Activated CD4-positive, alpha-beta T cell treated with anti-CD3 and anti-CD28 coated beads, Interleukin-2, amount 50 U/mL, for 24 hours (primary cell): ENCODE results near the gene AGGF1.
"Not testable (repeated sequence)": the region's sequence is repeated elsewhere in the genome, so short reads cannot be mapped to it uniquely, and the experiment has no call there.

Source experiments
- DNase-seq, 2 donors: peaks; one replicate each; pipeline ENCODE4 v3.0.0-alpha.2; 2020; ENCODE audit warnings: low read depth in 1 of 2, low spot score in 1 of 2

Gene AGGF1

DNA sequence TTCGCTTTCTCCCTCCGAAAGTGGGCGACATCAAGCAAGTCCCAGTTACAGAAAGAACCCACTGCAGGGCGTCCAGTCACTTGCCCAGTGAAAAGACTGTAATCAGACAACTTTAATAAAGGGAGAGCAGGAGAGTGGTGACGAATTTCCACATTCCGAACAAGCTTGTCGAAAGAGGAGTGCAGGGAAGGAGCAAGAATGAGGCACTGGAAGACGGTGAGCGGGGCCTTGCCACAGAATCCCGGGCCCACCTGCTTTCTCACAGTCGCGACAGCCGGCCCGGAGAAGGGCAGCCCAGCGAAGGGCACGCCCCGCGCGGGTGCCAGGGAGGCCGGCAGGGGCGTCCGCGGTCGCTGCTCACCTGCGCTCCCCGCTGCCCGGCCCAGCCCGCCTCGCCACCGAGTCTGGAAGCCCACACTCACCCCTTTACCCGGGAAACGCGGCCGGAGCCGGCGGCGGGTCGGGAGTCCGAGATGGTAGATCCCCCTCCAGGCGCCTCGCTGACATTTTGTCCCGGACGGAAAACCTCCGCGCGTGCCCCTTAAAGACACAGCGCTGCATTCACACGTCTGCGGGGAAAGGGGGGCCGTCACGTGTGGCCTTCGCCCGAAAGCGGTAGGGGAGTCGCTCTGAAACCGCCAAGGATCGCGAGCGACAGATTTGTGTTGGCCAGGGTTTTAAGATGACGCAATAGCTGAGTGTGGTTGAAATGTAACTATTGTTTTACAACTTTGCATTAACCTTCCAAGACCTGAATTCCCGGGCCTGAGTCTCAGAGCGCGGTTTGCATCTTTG is 56.7 kb downstream of the AGGF1 start, which contains the start of gene ZBED3:
Gene ZBED3, minus strand, starts transcription at position 597 of the 795 bp plus-strand sequence. CDS start 9,407 bp downstream, outside the sequence.
- peak in 1 of 2 donors; percentile 28 for DNase-seq

DNA sequence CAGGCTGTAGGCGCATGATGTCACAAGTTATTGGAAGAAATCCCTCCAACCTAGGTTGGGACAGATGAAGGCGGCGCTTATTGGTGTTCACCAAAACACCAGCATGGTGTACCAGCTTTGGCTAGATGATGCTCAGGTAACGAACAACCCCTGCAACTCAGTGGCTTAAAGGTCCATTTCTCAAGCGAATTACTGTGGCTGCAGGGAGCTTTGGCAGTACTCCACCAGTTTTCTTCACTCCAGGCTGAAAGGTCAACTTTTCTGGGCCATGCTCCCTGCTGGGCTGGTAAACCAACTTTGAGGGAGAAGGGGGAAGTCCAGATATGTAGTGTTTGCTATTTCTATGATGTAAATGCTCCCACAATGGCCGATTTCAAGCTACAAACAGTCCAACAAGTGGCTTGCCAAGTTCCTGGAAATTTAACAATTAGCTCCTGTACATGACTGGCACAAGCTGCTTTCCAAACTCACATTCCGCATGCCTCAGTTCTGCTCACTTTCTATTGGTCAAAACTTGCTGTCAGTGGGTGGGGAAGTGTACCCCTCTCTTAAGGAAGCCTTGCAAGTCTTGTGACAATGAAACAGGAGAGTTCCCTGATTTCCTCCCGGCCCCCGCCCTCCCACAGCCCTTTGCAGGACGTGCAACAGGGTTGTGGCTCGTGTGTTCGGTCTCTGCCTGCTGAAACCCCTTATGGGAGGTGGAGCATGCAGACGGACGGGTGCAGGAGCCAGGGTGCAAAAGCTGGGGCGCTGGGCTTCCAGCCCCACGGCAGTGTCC is 57.5 kb downstream of the AGGF1 start:
- no peak for DNase-seq

DNA sequence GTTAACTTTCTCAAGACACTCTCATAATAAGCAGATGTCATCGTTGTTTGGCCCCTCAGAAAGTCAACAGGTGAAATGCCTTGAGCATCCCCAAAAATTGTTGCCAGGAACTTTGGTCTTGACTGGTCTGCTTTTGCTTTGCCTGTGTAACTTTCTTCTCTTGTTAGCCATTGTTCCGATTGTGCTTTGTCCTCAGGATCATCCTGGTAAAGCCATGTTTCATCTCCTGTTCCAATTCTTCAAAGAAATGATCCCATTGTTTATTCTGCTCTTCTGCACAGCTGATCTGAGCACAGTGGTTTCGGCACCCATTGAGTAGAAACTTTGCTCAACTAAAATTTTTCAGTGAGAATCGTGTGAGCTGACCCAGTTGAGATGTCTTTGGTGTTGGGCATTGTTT is 65.0 kb downstream of the AGGF1 start:
- no peak for DNase-seq

DNA sequence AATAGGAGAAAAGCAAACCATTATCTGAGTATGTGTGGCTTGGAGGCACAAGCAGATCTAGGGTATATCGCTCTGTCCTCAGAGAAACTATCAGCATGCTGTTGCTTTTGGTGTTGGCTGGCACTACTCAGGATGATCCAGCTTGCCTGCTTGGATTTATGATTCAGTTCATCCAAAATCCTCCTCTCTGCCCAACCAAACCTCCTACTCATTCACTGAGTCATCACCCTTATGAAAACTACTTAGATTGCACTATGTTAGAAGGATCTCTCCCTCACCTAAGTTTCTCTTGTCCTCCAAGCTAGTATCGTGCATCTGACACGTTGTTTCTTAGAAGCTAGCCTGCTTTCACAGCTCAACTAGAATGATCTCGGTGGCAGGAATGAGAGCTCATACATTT is 71.1 kb downstream of the AGGF1 start:
- no peak for DNase-seq

DNA sequence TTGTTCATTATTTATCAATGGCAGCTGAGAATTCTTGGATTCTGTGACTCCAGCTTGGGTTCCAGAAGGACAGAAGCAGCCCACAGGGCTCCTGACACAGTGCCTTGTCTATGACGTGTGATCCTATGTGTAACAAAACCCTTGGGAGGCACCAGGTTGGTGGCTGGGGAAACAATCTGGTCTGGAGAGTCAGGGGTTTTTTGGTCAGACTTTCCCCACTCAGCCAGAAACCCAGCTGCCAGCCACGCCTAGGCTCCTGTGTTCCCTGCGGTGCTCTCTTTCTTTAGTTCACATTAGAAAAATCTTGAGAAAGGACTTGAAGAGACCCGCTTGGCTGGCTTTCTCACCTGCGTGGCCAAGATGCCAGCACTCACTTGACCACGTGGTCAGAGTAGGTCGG is 72.3 kb downstream of the AGGF1 start:
- no peak for DNase-seq

DNA sequence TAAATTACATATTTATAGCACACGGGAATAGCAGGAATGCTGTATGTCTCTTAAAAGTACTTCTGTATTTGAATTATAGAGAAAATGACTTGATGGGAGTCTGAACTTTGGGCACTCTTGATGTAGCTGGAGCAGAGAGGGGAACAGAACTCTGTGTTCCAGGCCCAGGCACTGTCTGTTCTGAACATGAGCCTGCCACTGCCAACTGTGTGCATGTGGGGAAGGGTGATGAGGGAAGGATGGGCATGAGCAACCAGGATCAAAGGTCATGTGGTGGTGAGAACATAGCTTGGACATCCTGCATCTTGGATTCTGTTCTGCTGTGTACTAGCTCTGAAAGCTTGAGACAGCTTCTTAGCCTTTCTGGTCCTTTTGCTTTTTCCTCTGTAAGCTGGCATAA is 73.3 kb downstream of the AGGF1 start:
- DNase-seq, result no peak

DNA sequence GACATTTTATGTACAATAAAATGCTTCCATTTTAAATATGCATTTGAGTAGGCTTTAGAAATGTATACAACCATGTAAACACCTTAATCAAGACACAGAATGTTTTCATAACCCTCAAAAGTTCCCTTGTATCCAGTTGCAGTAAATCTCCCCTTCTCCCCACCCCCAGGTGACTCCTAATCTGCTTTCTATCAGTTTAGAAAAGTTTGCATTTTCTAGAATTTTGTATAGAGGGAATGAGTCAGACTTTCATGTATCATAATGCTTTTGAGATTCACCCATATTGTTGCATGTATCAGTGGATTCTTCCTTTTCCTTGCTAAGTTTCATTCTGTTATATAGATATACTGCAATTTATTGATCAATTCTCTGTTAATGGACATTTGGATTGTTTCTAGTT is 74.6 kb downstream of the AGGF1 start:
- DNase-seq, result no peak

DNA sequence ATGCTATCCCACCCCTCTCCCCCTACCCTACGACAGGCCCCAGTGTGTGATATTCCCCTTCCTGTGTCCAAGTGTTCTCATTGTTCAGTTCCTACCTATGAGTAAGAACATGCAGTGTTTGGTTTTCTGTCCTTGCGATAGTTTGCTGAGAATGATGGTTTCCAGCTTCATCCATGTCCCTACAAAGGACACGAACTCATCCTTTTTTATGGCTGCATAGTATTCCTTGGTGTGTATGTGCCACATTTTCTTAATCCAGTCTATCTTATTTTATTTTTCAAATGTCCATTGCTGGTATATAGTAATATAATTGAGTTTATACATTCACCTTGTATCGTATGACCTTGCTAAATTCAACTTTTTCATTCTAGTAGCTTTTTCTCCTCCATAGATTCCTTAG is 76.8 kb downstream of the AGGF1 start:
- not testable (repeated sequence) for DNase-seq
